Measurements from ENCODE around the gene ISG20. TPM values are rescaled to one million over a fixed set of nuclear protein-coding genes. Genes with fewer than 3 reads are reported as not detected.
A peak's percentile ranks its signal among the peaks of the same experiment; 100 is the strongest.

The ISG20 gene
- 6.4 and 7.7 TPM in 2 replicates for total RNA-seq (2022)
- Bru-seq, nascent RNA, result percentile 51 among the genes with signal in this experiment
- percentile 52 among the genes with signal in this experiment for BruChase-seq, experiment 1, labeled RNA remaining after a 2-hour chase
- percentile 44 among the genes with signal in this experiment for BruChase-seq, experiment 2, labeled RNA remaining after a 6-hour chase
- long read RNA-seq, transcript ISG20-201 (4 exons, 1,856 nt), result major isoform, 7 of 10 reads
- long read RNA-seq, partial matches to known transcripts, result 1 of 10 reads
- long read RNA-seq, other reads (novel, unspliced or antisense), result 1 of 10 reads

DNA sequence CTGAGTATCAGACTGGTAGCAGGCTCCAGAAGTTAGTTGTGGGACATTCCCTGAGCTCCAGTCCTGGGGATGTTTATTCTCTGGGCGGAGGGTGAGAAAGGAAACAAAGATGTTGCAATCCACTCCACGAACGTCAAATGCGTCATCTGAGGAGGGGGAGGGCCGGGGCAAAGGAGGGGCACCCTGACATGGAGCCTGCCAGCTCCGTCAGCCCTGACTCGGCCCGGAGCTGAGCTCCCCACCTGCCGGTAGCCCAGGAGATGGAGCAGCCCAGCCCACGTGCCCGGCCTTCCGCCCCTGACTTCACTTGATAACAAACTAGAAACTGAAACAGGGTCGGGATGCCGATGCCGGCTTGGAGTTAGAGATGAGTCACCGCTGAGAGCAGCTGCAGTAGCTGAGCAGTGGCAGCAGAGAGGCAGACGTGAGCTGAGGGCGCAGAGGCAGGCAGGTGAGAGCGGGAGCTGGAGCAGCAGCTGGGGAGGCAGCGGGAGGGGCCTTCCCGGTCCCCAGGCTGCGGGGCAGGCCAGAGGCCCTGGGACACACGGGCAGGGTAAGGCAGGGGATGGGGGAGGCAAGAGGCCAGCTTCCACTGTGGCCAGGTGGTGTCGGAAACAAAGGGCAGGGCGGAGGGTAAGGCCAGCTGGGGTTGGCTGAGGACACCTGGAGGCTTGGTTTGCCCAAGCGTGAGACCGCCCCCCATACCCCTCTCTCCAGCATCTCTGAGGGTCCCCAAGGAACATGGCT lies at the start of gene ISG20:
Gene ISG20, plus strand, starts transcription at position 391 of the 747 bp plus-strand sequence. Its CDS starts 351 bp downstream, at position 742.
- intact Hi-C loops (cut with micrococcal nuclease; ENCODE audit: unreplicated experiment), result loop anchor here (1.0 kb wide), 1 partner anchor 17 kb away; the partner anchor contains the start of gene AEN

DNA sequence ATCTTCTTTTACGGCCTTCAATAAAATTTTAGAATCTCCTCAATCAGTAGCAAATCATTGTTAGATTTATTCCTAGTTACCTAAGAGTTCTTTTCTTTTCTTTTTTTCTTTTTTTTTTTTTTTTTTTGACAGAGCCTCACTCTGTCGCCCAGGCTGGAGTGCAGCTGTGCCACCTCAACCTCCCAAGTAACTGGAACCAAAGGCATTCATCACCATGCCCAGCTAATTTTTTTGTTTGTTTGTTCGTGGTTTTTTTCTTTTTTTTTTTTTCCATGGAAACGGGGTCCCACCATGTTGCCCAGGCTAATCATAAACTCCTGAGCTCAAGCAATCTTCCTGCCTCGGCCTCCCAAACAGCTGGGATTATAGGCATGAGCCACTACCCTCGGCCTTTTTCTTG lies 48.1 kb upstream of the ISG20 start:
- H3K36me3 ChIP-seq (ENCODE audit: control insufficient read depth, insufficient read depth, low read length), result no peaks in the 10 kb centered on the region
- intact Hi-C loops (cut with micrococcal nuclease; ENCODE audit: unreplicated experiment), result loop anchor here (10.0 kb wide), 1 partner anchor 64 kb away; no protein-coding TSS in a partner anchor
- BruUV-seq (replicated peaks), result no TSS peak
- H3K4me1 ChIP-seq, result no peaks in the 10 kb centered on the region
- CTCF ChIA-PET, result no interaction called here
- Mint-ChIP-seq H3K4me3 (ENCODE audit: unreplicated experiment) (no peak overlapping the region), H3K9me3 (ENCODE audit: unreplicated experiment) (no peaks in the 10 kb centered on the region), H3K4me1 (ENCODE audit: low read depth, unreplicated experiment) (no peaks in the 10 kb centered on the region), H3K27ac (ENCODE audit: unreplicated experiment) (no peak overlapping the region), H3K27me3 (ENCODE audit: insufficient read depth, unreplicated experiment) (peaks cover 6% of the 10 kb centered on the region), H3K36me3 (ENCODE audit: insufficient read depth, unreplicated experiment) (no peaks in the 10 kb centered on the region)
- no peak overlapping the region for H3K4me3 ChIP-seq (ENCODE audit: low read depth, low read length)
- TF ChIP-seq, protein P1, sequence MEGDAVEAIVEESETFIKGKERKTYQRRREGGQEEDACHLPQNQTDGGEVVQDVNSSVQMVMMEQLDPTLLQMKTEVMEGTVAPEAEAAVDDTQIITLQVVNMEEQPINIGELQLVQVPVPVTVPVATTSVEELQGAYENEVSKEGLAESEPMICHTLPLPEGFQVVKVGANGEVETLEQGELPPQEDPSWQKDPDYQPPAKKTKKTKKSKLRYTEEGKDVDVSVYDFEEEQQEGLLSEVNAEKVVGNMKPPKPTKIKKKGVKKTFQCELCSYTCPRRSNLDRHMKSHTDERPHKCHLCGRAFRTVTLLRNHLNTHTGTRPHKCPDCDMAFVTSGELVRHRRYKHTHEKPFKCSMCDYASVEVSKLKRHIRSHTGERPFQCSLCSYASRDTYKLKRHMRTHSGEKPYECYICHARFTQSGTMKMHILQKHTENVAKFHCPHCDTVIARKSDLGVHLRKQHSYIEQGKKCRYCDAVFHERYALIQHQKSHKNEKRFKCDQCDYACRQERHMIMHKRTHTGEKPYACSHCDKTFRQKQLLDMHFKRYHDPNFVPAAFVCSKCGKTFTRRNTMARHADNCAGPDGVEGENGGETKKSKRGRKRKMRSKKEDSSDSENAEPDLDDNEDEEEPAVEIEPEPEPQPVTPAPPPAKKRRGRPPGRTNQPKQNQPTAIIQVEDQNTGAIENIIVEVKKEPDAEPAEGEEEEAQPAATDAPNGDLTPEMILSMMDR (IDR thresholded peaks at IDR 0.05; ENCODE audit: insufficient read depth in 1 of 2, low read depth in 1 of 2, low read length in 1 of 2, severe bottlenecking in 1 of 2, unreplicated experiment in 1 of 2), result no peak
- no peaks in the 10 kb centered on the region for H3K9me3 ChIP-seq
- POLR2A ChIA-PET, result interaction anchor here (0.7 kb wide), 1 partner anchor 278 kb away, joined by 5 read pairs; no protein-coding TSS in a partner anchor
- DNase-seq, result no peak
- H3K27me3 ChIP-seq (replicated peaks; ENCODE audit: control insufficient read depth, insufficient read depth, low read length), result no peaks in the 10 kb centered on the region

More for the DNA sequence above, at the start of gene ISG20:
- TF ChIP-seq, protein P1 (IDR thresholded peaks at IDR 0.05; ENCODE audit: insufficient read depth in 1 of 2, low read depth in 1 of 2, low read length in 1 of 2, severe bottlenecking in 1 of 2, unreplicated experiment in 1 of 2), result peak in 1 of 2 experiments; percentile 34
- H3K27me3 ChIP-seq (replicated peaks; ENCODE audit: control insufficient read depth, insufficient read depth, low read length), result no peaks in the 10 kb centered on the region
- Mint-ChIP-seq H3K27ac (ENCODE audit: unreplicated experiment) (peak within 1 kb of the TSS; percentile 95), H3K27me3 (ENCODE audit: insufficient read depth, unreplicated experiment) (no peaks in the 10 kb centered on the region), H3K4me1 (ENCODE audit: low read depth, unreplicated experiment) (peaks cover 31% of the 10 kb centered on the region), H3K9me3 (ENCODE audit: unreplicated experiment) (no peaks in the 10 kb centered on the region), H3K4me3 (ENCODE audit: unreplicated experiment) (peak within 1 kb of the TSS; percentile 83), H3K36me3 (ENCODE audit: insufficient read depth, unreplicated experiment) (peaks cover 28% of the 10 kb centered on the region)
- H3K9me3 ChIP-seq, result no peaks in the 10 kb centered on the region
- BruUV-seq (replicated peaks), result no TSS peak
- DNase-seq, result peak; percentile 95 to 96
- CTCF ChIA-PET, result interaction anchor here (0.5 to 1.8 kb wide), 15 partner anchors 14 to 307 kb away, joined by 3 to 26 read pairs (median 4); partner anchors contain the start of genes AEN, MRPL46 and MRPS11
- no peaks in the 10 kb centered on the region; the same call in 1 of the 2 replicates for H3K36me3 ChIP-seq (ENCODE audit: control insufficient read depth, insufficient read depth, low read length)
- H3K4me3 ChIP-seq (ENCODE audit: low read depth, low read length), result peak within 1 kb of the TSS; percentile 24
- peaks cover 33% of the 10 kb centered on the region for H3K4me1 ChIP-seq
- POLR2A ChIA-PET, result interaction anchor here (0.6 to 1.8 kb wide), 7 partner anchors 14 to 483 kb away, joined by 3 to 14 read pairs (median 6); partner anchors contain the start of genes AEN, MRPL46 and MRPS11

DNA sequence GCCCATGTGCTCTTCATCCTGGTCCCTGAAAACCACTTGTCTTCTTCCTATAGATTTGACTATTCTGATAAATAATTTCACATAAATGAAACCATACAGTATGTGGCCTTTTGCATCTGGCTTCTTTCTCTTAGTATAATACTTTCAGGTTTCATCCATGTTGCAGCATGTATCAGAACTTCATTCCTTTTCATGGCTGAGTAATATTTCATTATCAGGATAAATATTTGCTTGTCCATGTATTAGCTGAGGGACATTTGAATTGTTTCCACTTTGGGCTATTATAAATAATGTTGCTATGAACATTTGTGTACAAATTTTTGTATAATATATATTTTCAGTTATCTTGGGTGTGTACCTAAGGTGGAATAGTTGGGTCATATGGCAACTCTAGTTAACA lies 47.4 kb upstream of the ISG20 start:
- Histone ChIP-seq H3K27me3 (replicated peaks; ENCODE audit: control insufficient read depth, insufficient read depth, low read length) (no peaks in the 10 kb centered on the region), H3K4me3 (ENCODE audit: low read depth, low read length) (no peak overlapping the region), H3K4me1 (no peaks in the 10 kb centered on the region), H3K9me3 (no peaks in the 10 kb centered on the region), H3K36me3 (ENCODE audit: control insufficient read depth, insufficient read depth, low read length) (no peaks in the 10 kb centered on the region)
- TF ChIP-seq, protein P1 (IDR thresholded peaks at IDR 0.05; ENCODE audit: insufficient read depth in 1 of 2, low read depth in 1 of 2, low read length in 1 of 2, severe bottlenecking in 1 of 2, unreplicated experiment in 1 of 2), result no peak
- Mint-ChIP-seq H3K36me3 (ENCODE audit: insufficient read depth, unreplicated experiment) (no peaks in the 10 kb centered on the region), H3K4me3 (ENCODE audit: unreplicated experiment) (no peak overlapping the region), H3K9me3 (ENCODE audit: unreplicated experiment) (no peaks in the 10 kb centered on the region), H3K27ac (ENCODE audit: unreplicated experiment) (no peak overlapping the region), H3K4me1 (ENCODE audit: low read depth, unreplicated experiment) (no peaks in the 10 kb centered on the region), H3K27me3 (ENCODE audit: insufficient read depth, unreplicated experiment) (peaks cover 6% of the 10 kb centered on the region)
- no TSS peak for BruUV-seq (replicated peaks)
- CTCF ChIA-PET, result no interaction called here
- POLR2A ChIA-PET, result interaction anchor here (0.7 kb wide), 1 partner anchor 279 kb away, joined by 5 read pairs; no protein-coding TSS in a partner anchor
- intact Hi-C loops (cut with micrococcal nuclease; ENCODE audit: unreplicated experiment), result loop anchor here (10.0 kb wide), 1 partner anchor 63 kb away; no protein-coding TSS in a partner anchor
- DNase-seq, result no peak
